KMS-11 (cell line): ENCODE results near the gene SDK2.

ENCODE experiments used
- H2AFZ ChIP-seq: fragments of 200-600 bp; sonication (generic); 2 replicates; pipeline ENCODE4 v1.6.1; 2016; ENCODE audit warnings: antibody characterized with exemption, mixed run types, low read depth
- H3K27ac ChIP-seq: fragments of 200-600 bp; sonication (generic); 2 replicates; pipeline ENCODE4 v1.6.1; 2016; ENCODE audit warnings: mild to moderate bottlenecking, mixed run types
- H3K27me3 ChIP-seq: fragments of 200-600 bp; sonication (generic); 2 replicates; pipeline ENCODE4 v1.6.1; 2017; ENCODE audit warnings: mild to moderate bottlenecking, low read depth, mixed run types, moderate library complexity; ENCODE audit not compliant: insufficient read depth
- H3K36me3 ChIP-seq: fragments of 200-600 bp; sonication (generic); 2 replicates; pipeline ENCODE4 v1.6.1; 2017; ENCODE audit warnings: mild to moderate bottlenecking, mixed run types; ENCODE audit not compliant: insufficient read depth
- H3K4me1 ChIP-seq: fragments of 200-600 bp; sonication (generic); 2 replicates; pipeline ENCODE4 v1.6.1; 2016; ENCODE audit warnings: mild to moderate bottlenecking, low read depth, mixed run types; ENCODE audit not compliant: poor library complexity, severe bottlenecking
- H3K4me2 ChIP-seq: fragments of 200-600 bp; sonication (generic); 2 replicates; pipeline ENCODE4 v1.7.0; 2016; ENCODE audit warnings: mild to moderate bottlenecking, mixed run types
- H3K4me3 ChIP-seq: fragments of 200-600 bp; sonication (generic); IDR thresholded peaks from 2 replicates; pipeline ENCODE4 v1.6.1; 2017; ENCODE audit warnings: low read depth, low read length, mixed read lengths; ENCODE audit not compliant: insufficient read depth
- H3K79me2 ChIP-seq: fragments of 200-600 bp; sonication (generic); 2 replicates; pipeline ENCODE4 v1.6.1; 2016; ENCODE audit warnings: low read depth, mixed run types; ENCODE audit not compliant: insufficient read depth
- H3K9ac ChIP-seq: fragments of 200-600 bp; sonication (generic); 2 replicates; pipeline ENCODE4 v1.6.1; 2016; ENCODE audit warnings: mild to moderate bottlenecking, mixed run types
- H4K20me1 ChIP-seq: fragments of 200-600 bp; sonication (generic); 2 replicates; pipeline ENCODE4 v1.6.1; 2016; ENCODE audit warnings: mild to moderate bottlenecking, mixed run types; ENCODE audit not compliant: insufficient read depth
- TF ChIP-seq, protein P1 (sequence below): fragments of 200-600 bp; sonication (generic); conservative IDR thresholded peaks from 2 replicates; pipeline ENCODE4 v1.6.1; 2017; ENCODE audit warnings: low read depth, mild to moderate bottlenecking, antibody characterized with exemption, low read length, moderate library complexity, mixed read lengths

SDK2 gene

DNA sequence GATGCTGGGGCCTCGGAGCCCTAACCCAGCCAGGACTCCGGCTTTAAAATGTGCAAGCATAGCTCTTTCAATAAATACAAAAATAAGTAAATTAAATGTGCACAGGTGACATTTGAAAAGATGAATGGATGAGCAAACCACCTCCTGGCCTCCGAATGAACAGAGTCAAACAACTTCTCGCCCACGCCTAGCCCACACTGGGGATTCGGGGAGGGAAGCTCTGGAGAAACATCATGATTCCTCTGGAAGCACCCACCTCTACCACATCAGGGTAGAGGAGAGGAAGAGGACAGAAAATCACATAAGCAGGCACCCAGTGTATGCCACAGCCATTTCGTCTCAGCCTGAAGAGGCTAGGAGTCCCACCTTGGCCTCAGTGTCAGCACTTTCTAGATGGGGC is 105.8 kb downstream of the SDK2 start:
- H3K4me3 ChIP-seq = no peak overlapping the region
- H3K79me2 ChIP-seq = no peaks in the 10 kb centered on the region
- H3K9ac ChIP-seq = no peak overlapping the region
- H2AFZ ChIP-seq = no peak overlapping the region
- H3K4me1 ChIP-seq = no peaks in the 10 kb centered on the region
- TF ChIP-seq, protein P1, sequence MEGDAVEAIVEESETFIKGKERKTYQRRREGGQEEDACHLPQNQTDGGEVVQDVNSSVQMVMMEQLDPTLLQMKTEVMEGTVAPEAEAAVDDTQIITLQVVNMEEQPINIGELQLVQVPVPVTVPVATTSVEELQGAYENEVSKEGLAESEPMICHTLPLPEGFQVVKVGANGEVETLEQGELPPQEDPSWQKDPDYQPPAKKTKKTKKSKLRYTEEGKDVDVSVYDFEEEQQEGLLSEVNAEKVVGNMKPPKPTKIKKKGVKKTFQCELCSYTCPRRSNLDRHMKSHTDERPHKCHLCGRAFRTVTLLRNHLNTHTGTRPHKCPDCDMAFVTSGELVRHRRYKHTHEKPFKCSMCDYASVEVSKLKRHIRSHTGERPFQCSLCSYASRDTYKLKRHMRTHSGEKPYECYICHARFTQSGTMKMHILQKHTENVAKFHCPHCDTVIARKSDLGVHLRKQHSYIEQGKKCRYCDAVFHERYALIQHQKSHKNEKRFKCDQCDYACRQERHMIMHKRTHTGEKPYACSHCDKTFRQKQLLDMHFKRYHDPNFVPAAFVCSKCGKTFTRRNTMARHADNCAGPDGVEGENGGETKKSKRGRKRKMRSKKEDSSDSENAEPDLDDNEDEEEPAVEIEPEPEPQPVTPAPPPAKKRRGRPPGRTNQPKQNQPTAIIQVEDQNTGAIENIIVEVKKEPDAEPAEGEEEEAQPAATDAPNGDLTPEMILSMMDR = no peak
- H3K36me3 ChIP-seq = no peaks in the 10 kb centered on the region
- H3K4me2 ChIP-seq = no peak overlapping the region
- peaks cover 67% of the 10 kb centered on the region for H3K27me3 ChIP-seq
- no peak overlapping the region for H3K27ac ChIP-seq
- H4K20me1 ChIP-seq = no peaks in the 10 kb centered on the region

DNA sequence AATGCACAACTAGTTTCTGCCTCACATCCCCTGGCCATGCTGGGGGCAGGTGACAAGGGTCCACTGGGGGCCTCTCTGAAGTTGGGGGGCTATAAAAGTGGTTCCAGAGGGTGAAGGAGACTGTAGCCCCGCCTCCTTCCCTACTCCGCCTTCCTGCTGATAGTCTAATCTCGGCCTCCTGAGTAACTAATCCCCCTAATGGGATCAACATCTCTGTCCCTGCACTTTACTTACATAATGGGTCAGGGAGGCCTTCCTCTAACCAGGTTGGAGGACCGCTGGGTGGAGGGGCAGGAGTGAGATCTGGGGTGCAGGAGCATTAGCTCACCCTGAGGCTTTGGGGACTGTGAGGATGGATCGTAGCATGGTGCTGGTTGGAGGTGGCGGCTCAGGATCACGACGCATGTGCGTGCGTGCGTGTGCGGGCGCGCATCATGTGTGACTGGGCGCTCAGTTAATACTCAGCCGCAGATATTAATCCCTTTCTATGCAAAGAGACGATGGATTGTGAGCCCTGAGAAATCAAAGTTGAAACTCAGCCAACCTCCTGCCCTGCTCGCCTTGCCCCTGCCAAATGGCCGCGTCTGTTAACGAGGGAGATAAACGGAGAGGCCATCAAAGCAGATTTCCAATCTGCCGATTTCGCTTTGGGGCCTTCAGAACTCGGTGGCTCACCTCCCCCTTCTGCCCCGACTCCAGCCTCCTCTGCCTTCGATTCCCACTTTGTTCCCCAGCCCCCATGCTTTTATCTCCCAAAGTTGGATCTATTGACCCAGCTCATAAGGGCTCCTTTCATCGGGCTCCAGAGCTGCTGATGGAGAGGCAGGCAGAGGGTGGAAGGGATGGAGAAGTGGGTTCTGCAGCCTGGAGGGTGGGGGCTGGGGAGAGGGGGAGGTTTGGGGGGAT is 107.3 kb downstream of the SDK2 start:
- Histone ChIP-seq H3K9ac (no peak overlapping the region), H2AFZ (no peak overlapping the region), H3K4me1 (no peaks in the 10 kb centered on the region), H3K27ac (no peak overlapping the region), H3K4me2 (no peak overlapping the region), H3K79me2 (no peaks in the 10 kb centered on the region), H3K36me3 (no peaks in the 10 kb centered on the region), H3K27me3 (peaks cover 67% of the 10 kb centered on the region), H3K4me3 (no peak overlapping the region), H4K20me1 (no peaks in the 10 kb centered on the region)
- TF ChIP-seq, protein P1 = no peak

GRCh38 chr17:73535746-73536145 is 108.5 kb downstream of the SDK2 start:
- TF ChIP-seq, protein P1 = no peak
- Histone ChIP-seq H3K4me1 (no peaks in the 10 kb centered on the region), H3K4me3 (no peak overlapping the region), H3K79me2 (no peaks in the 10 kb centered on the region), H3K9ac (no peak overlapping the region), H3K36me3 (no peaks in the 10 kb centered on the region), H4K20me1 (no peaks in the 10 kb centered on the region), H2AFZ (no peak overlapping the region), H3K27me3 (peaks cover 70% of the 10 kb centered on the region), H3K4me2 (no peak overlapping the region), H3K27ac (no peak overlapping the region)

DNA sequence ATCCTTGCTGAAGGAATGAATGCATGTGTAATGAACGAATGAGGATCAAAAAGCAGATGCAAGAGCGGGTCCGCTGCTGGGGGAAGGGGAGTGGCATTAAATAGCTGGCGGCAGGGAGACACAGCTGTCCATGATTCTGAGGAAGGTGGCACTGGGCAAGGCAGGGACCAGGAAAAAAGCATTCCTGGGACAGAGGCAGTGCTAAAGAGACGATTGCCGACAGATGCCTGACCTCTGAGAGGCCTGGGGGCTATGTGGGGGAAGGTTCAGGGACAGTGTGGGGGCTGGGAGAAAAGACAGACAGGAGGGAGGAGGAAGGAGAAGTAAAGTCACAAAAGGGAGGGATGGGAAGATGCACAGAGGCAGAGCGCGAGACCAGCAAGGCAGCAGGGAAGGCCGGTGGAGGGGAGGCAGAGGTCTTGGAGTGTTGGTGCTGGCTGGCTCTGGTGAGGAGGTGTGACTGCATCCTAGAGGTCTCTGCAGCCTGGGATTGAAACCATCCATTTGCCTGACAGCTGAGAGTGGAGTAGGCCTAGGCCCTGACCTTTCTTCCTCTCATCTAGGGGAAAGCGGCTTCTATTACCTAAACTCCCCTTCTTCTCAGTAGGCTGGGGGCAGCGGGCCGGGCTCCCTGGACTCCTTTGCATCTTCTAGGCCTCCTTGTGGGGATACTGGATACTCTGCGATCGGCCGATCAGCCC is 109.9 kb downstream of the SDK2 start:
- H3K27me3 ChIP-seq = peaks cover 69% of the 10 kb centered on the region; the same call in 1 of the 2 replicates
- no peaks in the 10 kb centered on the region for H3K79me2 ChIP-seq
- no peaks in the 10 kb centered on the region for H4K20me1 ChIP-seq
- no peaks in the 10 kb centered on the region for H3K36me3 ChIP-seq
- H3K27ac ChIP-seq = no peak overlapping the region
- no peak overlapping the region for H2AFZ ChIP-seq
- H3K4me1 ChIP-seq = no peaks in the 10 kb centered on the region
- no peak overlapping the region for H3K4me2 ChIP-seq
- no peak overlapping the region for H3K4me3 ChIP-seq
- TF ChIP-seq, protein P1 = no peak
- H3K9ac ChIP-seq = no peak overlapping the region
